Lower leg skin (tissue), 4 donors: ENCODE results near the gene KSR2. TPM values are rescaled to one million over a fixed set of nuclear protein-coding genes. Genes with fewer than 3 reads are reported as not detected.
A peak's percentile ranks its signal among the peaks of the same experiment; 100 is the strongest.

Experiments used
- DNase-seq, 2 donors: peaks; one replicate each; pipeline ENCODE4 v3.0.0-alpha.2; 2019; ENCODE audit warnings: low spot score in 2 of 2
- H3K4me3 ChIP-seq: fragments of 200-600 bp; sonication (generic); 2 replicates; pipeline ENCODE4 v1.5.1; 2017; ENCODE audit warnings: mild to moderate bottlenecking, low read depth; ENCODE audit not compliant: poor library complexity, severe bottlenecking
- CTCF ChIP-seq, 3 donors: fragments of 450-650 bp; IDR thresholded peaks; one replicate each; pipeline ENCODE4 v1.5.1; 2016; ENCODE audit warnings: antibody characterized with exemption in 3 of 3, mild to moderate bottlenecking in 3 of 3, moderate library complexity in 2 of 3
- POLR2A ChIP-seq, 2 donors: fragments of 450-650 bp; IDR thresholded peaks; one replicate each; pipeline ENCODE4 v1.6.1; 2016 to 2017; ENCODE audit warnings: antibody characterized with exemption in 2 of 2, mild to moderate bottlenecking in 1 of 2, moderate library complexity in 1 of 2
- WGBS, 2 donors: methylation state at CpG; one replicate each; pipeline ENCODE4 v1.1.5; 2018; 5-methylcytosine and 5-hydroxymethylcytosine counted together
- intact Hi-C: fragments of 100-400 bp; cut with DNase I; formaldehyde crosslinking; loops from one replicate; pipeline ENCODE4 v1.15.0; 2023; ENCODE audit warnings: low total_unique reads
- total RNA-seq, 4 donors: library from RNA; depleted of rRNA; stranded (reverse); fragments of >200 nt; gene quantifications; one replicate each; pipeline ENCODE4 v1.1.0, GENCODE V29; 2016

The KSR2 gene
- total RNA-seq, 4 donors from 2014 or later: 0.17 to 0.84 (median 0.35) TPM

GRCh38 chr12:117412465-117413188 is 556.2 kb downstream of the KSR2 start:
- TF ChIP-seq CTCF (IDR thresholded peaks at IDR 0.05): no peak
- TF ChIP-seq POLR2A (IDR thresholded peaks at IDR 0.05): no peak
- DNase-seq: no peak
- no peak overlapping the region for H3K4me3 ChIP-seq
- intact Hi-C loops: no loop called here
- 39 to 52% methylated on average over 11 of the region's 11 CpGs for WGBS, 2 donors

- no peak for DNase-seq
- intact Hi-C loops: no loop called here
- no peak overlapping the region for H3K4me3 ChIP-seq
- no peak for TF ChIP-seq POLR2A (IDR thresholded peaks at IDR 0.05)
- no peak for TF ChIP-seq CTCF (IDR thresholded peaks at IDR 0.05)
Measured at GRCh38 chr12:117409286-117409685, 559.5 kb downstream of the KSR2 start.

GRCh38 chr12:117408161-117408791 is 560.5 kb downstream of the KSR2 start:
- no peak overlapping the region for H3K4me3 ChIP-seq
- intact Hi-C loops: no loop called here
- DNase-seq: peak in 1 of 2 donors; percentile 19
- no peak for TF ChIP-seq POLR2A (IDR thresholded peaks at IDR 0.05)
- TF ChIP-seq CTCF (IDR thresholded peaks at IDR 0.05): no peak
- 33 to 36% methylated on average over 11 of the region's 11 CpGs for WGBS, 2 donors

GRCh38 chr12:117404940-117405339 is 563.9 kb downstream of the KSR2 start:
- TF ChIP-seq CTCF (IDR thresholded peaks at IDR 0.05): no peak
- TF ChIP-seq POLR2A (IDR thresholded peaks at IDR 0.05): no peak
- intact Hi-C loops: no loop called here
- WGBS, 2 donors: 45 to 58% methylated on average over 7 of the region's 7 CpGs
- DNase-seq: no peak
- H3K4me3 ChIP-seq: no peak overlapping the region

GRCh38 chr12:117404203-117404853 is 564.5 kb downstream of the KSR2 start:
- DNase-seq: no peak
- 57 to 65% methylated on average over 4 of the region's 4 CpGs for WGBS, 2 donors
- intact Hi-C loops: no loop called here
- H3K4me3 ChIP-seq: no peak overlapping the region
- TF ChIP-seq POLR2A (IDR thresholded peaks at IDR 0.05): no peak
- TF ChIP-seq CTCF (IDR thresholded peaks at IDR 0.05): no peak
